ENCODE data around the gene TMEM89. TPM values are rescaled to one million over a fixed set of nuclear protein-coding genes. Genes with fewer than 3 reads are reported as not detected.
A peak's percentile ranks its signal among the peaks of the same experiment; 100 is the strongest.

The TMEM89 gene
- total and polyA plus RNA-seq, 2 of the 4 experiments (the other 2 are of a cell fraction) = 0.15 TPM; not detected in 1

DNA sequence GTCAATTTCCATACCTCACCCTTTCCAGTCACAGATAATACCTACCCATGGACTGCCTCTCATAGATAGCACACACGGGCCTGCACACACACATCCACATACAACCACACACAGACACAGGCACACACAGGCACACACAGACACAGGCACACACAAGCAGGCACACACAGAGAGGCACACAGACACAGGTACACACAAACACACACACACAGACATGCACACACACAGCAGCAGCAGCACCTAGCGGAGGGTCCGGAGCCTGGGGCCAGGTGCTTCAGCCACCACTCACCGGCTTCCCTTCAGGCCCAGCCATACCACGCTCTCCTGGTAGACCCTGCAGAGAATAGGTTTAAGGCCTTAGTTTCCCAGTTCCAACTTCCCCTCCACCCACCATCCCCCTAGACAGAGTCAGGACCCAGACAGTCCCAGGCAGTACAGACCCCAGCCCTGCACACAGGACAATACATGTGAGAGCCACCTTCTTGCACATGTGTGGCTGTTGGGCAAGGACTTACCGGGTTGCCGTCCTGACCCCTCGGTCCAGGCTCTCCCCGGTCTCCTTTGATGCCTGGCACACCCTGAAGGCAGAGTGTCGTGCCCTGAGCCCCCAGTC is 47.5 kb downstream of the TMEM89 start:
- peaks cover 82% of the 10 kb centered on the region for H3K36me3 ChIP-seq (ENCODE audit: control insufficient read depth, insufficient read depth, low read length)
- no peak overlapping the region for H2AFZ ChIP-seq (replicated peaks; ENCODE audit: low read length, poor library complexity)
- ChIA-PET POLR2A (ENCODE audit: unreplicated experiment) (no interaction called here), CTCF (no interaction called here)
- no peaks in the 10 kb centered on the region for H3K4me1 ChIP-seq (ENCODE audit: control insufficient read depth, insufficient read depth, low read length)
- H2BK15ac ChIP-seq (ENCODE audit: low read depth, low read length) = no peak overlapping the region
- ATAC-seq (ENCODE audit: low read depth) = no peak
- H3K9me3 ChIP-seq (ENCODE audit: control insufficient read depth, insufficient read depth, low read length) = no peaks in the 10 kb centered on the region
- H4K8ac ChIP-seq (ENCODE audit: low read depth in 2 of 2, low read length in 2 of 2) = peak overlapping the region in 1 of 2 experiments; percentile 42; a peak in 1 of 4 replicates
- peak overlapping the region; percentile 91; the same call in 1 of the 2 replicates for H2AK5ac ChIP-seq (ENCODE audit: low read depth, low read length)
- TF ChIP-seq NFE2L2 (IDR thresholded peaks at IDR 0.05; ENCODE audit: low read depth, low read length) = no peak
- no peak for TF ChIP-seq FOS (IDR thresholded peaks at IDR 0.05; ENCODE audit: low read depth, low read length)
- no peak for TF ChIP-seq MAFK (IDR thresholded peaks at IDR 0.05; ENCODE audit: low read depth, low read length)
- TF ChIP-seq, protein P1, sequence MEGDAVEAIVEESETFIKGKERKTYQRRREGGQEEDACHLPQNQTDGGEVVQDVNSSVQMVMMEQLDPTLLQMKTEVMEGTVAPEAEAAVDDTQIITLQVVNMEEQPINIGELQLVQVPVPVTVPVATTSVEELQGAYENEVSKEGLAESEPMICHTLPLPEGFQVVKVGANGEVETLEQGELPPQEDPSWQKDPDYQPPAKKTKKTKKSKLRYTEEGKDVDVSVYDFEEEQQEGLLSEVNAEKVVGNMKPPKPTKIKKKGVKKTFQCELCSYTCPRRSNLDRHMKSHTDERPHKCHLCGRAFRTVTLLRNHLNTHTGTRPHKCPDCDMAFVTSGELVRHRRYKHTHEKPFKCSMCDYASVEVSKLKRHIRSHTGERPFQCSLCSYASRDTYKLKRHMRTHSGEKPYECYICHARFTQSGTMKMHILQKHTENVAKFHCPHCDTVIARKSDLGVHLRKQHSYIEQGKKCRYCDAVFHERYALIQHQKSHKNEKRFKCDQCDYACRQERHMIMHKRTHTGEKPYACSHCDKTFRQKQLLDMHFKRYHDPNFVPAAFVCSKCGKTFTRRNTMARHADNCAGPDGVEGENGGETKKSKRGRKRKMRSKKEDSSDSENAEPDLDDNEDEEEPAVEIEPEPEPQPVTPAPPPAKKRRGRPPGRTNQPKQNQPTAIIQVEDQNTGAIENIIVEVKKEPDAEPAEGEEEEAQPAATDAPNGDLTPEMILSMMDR (conservative IDR thresholded peaks at IDR 0.05; ENCODE audit: low read depth, low read length) = no peak
- TF ChIP-seq MXI1 (IDR thresholded peaks at IDR 0.05; ENCODE audit: borderline replicate concordance, low read depth, low read length) = no peak
- no peak for TF ChIP-seq MAZ (IDR thresholded peaks at IDR 0.05; ENCODE audit: borderline replicate concordance, low read depth, low read length)
- TF ChIP-seq, protein P2, sequence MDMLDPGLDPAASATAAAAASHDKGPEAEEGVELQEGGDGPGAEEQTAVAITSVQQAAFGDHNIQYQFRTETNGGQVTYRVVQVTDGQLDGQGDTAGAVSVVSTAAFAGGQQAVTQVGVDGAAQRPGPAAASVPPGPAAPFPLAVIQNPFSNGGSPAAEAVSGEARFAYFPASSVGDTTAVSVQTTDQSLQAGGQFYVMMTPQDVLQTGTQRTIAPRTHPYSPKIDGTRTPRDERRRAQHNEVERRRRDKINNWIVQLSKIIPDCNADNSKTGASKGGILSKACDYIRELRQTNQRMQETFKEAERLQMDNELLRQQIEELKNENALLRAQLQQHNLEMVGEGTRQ (IDR thresholded peaks at IDR 0.05; ENCODE audit: low read depth, low read length) = no peak
- no peak overlapping the region for H3K23ac ChIP-seq (ENCODE audit: low read depth, low read length)
- no peak overlapping the region for H2BK20ac ChIP-seq (ENCODE audit: low read depth, low read length)
- peaks cover 11% of the 10 kb centered on the region for H3K9me1 ChIP-seq (ENCODE audit: insufficient read depth, low read length)
- 0 out of 2 replicates have a peak overlapping the region, but pooled peaks have one; percentile 35 for H3K4ac ChIP-seq (ENCODE audit: low read depth, low read length)
- 96% methylated on average over 5 of the region's 10 CpGs; no CpG with 5 or more reads in 1 of the 2 experiments for WGBS, 2 experiments (ENCODE audit: extremely low coverage in 2 of 2, insufficient read length in 1 of 2)
- H2BK120ac ChIP-seq (ENCODE audit: low read depth, low read length) = no peak overlapping the region
- peaks cover 6% of the 10 kb centered on the region; the same call in 1 of the 2 replicates for H4K20me1 ChIP-seq (ENCODE audit: insufficient read depth, low read length)
- no peak overlapping the region for H3K14ac ChIP-seq (replicated peaks; ENCODE audit: low read depth, low read length)
- no peak overlapping the region for H3K18ac ChIP-seq (ENCODE audit: low read depth, low read length)
- no peak overlapping the region for H3K27ac ChIP-seq (ENCODE audit: insufficient read depth, low read length)
- no peak for DNase-seq
- no peak overlapping the region for H3K9ac ChIP-seq (ENCODE audit: low read depth, low read length)
- no peak overlapping the region for H3K4me2 ChIP-seq (ENCODE audit: low read depth, low read length)
- no peak overlapping the region for H4K5ac ChIP-seq (ENCODE audit: low read depth, low read length)
- dilution Hi-C loops (cut with HindIII; ENCODE audit: low sequenced_read_pairs, unreplicated experiment) (no loop called here), in situ Hi-C loops (cut with MboI; ENCODE audit: low sequenced_read_pairs) (no loop called here), intact Hi-C loops (cut with micrococcal nuclease) (no loop called here)
- H3K56ac ChIP-seq (ENCODE audit: extremely low read depth, insufficient read depth, low read length) = no peak overlapping the region
- no TSS peak for BruUV-seq (replicated peaks)
- peaks cover 4 to 9% of the 10 kb centered on the region in 2 experiments; a peak in 2 of 4 replicates for H3K79me1 ChIP-seq (ENCODE audit: low read depth in 1 of 2, low read length in 2 of 2)
- no peak overlapping the region for H3K4me3 ChIP-seq (ENCODE audit: insufficient read depth, low read depth, low read length)
- H4K91ac ChIP-seq (ENCODE audit: insufficient read depth, low read depth, low read length) = no peak overlapping the region; the same call in 1 of the 2 replicates
- H2BK5ac ChIP-seq (ENCODE audit: low read depth, low read length, poor library complexity, severe bottlenecking) = peak overlapping the region; percentile 55
- H3K27me3 ChIP-seq (ENCODE audit: control insufficient read depth, insufficient read depth, low read length) = no peaks in the 10 kb centered on the region
- peak overlapping the region; percentile 28 for H2AK9ac ChIP-seq (replicated peaks; ENCODE audit: low read depth, low read length, poor library complexity)
